T-cell (primary cell): ENCODE results near the gene KRTAP12-1. TPM values are rescaled to one million over a fixed set of nuclear protein-coding genes. Genes with fewer than 3 reads are reported as not detected.
"Not testable (repeated sequence)": the region's sequence is repeated elsewhere in the genome, so short reads cannot be mapped to it uniquely, and the experiment has no call there.

ENCODE experiments used
- ATAC-seq, 4 experiments: fragments of 200-7000 bp in 3 of 4; fragments of 150-1000 bp in 1 of 4; cut with Tn5 transposase; replicated peaks in 1 of 4; 1 replicate in 3 of 4; 2 replicates in 1 of 4; pipeline ENCODE4 v1.10.0; 2021; ENCODE audit warnings: moderate library complexity in 3 of 4, mild to moderate bottlenecking in 2 of 4, moderate number of reproducible peaks in 1 of 4
- CTCF ChIA-PET, 2 donors: fragments of 300-600 bp; sonication (Branson Sonifier 250); formaldehyde crosslinking; loops; one replicate each; lab custom pipeline; 2022; ENCODE audit warnings: antibody characterized with exemption in 2 of 2; lab: Charles Lee
- POLR2A ChIA-PET, 2 donors: fragments of 300-600 bp; sonication (Branson Sonifier 250); formaldehyde crosslinking; loops; one replicate each; lab custom pipeline; 2022; ENCODE audit warnings: antibody characterized with exemption in 2 of 2; lab: Charles Lee
- DNase-seq, 35 experiments: peaks; one replicate each; pipeline versions ENCODE4 v3.0.0 to v3.0.0-alpha.2; 2013 to 2023
- H3K27ac ChIP-seq: one replicate; pipeline ENCODE4 v1.5.1; 2013; ENCODE audit warnings: low read length
- H3K27me3 ChIP-seq, 2 experiments: replicated peaks in 1 of 2; 1 replicate in 1 of 2; 2 replicates in 1 of 2; pipeline versions ENCODE4 v1.6.1 to v1.7.0; 2013; ENCODE audit warnings: low read length in 1 of 2, mixed read lengths in 1 of 2; ENCODE audit not compliant: control insufficient read depth in 2 of 2, insufficient read depth in 2 of 2; ENCODE audit errors: extremely low read depth in 1 of 2
- H3K36me3 ChIP-seq, 2 donors: 1 replicate in 1 of 2; 2 replicates in 1 of 2; pipeline versions ENCODE4 v1.6.1 to v1.7.0; 2013; ENCODE audit warnings: low read length in 1 of 2; ENCODE audit not compliant: control insufficient read depth in 2 of 2, insufficient read depth in 1 of 2; ENCODE audit errors: extremely low read depth in 1 of 2
- H3K4me1 ChIP-seq, 2 experiments: 1 replicate in 1 of 2; 2 replicates in 1 of 2; pipeline versions ENCODE4 v1.6.1 to v1.7.0; 2013; ENCODE audit warnings: low read length in 2 of 2, mixed read lengths in 1 of 2; ENCODE audit not compliant: insufficient read depth in 2 of 2, control insufficient read depth in 1 of 2; ENCODE audit errors: extremely low read depth in 1 of 2
- H3K4me3 ChIP-seq, 2 donors: 1 replicate in 1 of 2; 2 replicates in 1 of 2; pipeline versions ENCODE4 v1.5.1 to v1.7.0; 2013; ENCODE audit warnings: mild to moderate bottlenecking in 2 of 2, low read length in 1 of 2, moderate library complexity in 1 of 2; ENCODE audit not compliant: control insufficient read depth in 1 of 2; ENCODE audit errors: extremely low read depth in 1 of 2
- H3K9me3 ChIP-seq: 2 replicates; pipeline ENCODE4 v1.7.0; 2013
- H3K27ac Mint-ChIP-seq, 2 donors: one replicate each; pipeline ENCODE4 v1.8.0; 2020 to 2021; ENCODE audit warnings: mild to moderate bottlenecking in 2 of 2, mixed read lengths in 2 of 2
- H3K27me3 Mint-ChIP-seq, 2 donors: one replicate each; pipeline ENCODE4 v1.8.0; 2021 to 2022; ENCODE audit warnings: mixed read lengths in 2 of 2
- H3K36me3 Mint-ChIP-seq: one replicate; pipeline ENCODE4 v1.8.0; 2021; ENCODE audit warnings: mixed read lengths
- H3K4me1 Mint-ChIP-seq, 3 donors: one replicate each; pipeline ENCODE4 v1.8.0; 2020 to 2022; ENCODE audit warnings: mixed read lengths in 3 of 3, mild to moderate bottlenecking in 1 of 3
- H3K4me3 Mint-ChIP-seq, 3 donors: one replicate each; pipeline ENCODE4 v1.8.0; 2020 to 2022; ENCODE audit warnings: mild to moderate bottlenecking in 3 of 3, mixed read lengths in 3 of 3, moderate library complexity in 3 of 3
- H3K9me3 Mint-ChIP-seq, 3 donors: one replicate each; pipeline ENCODE4 v1.8.0; 2020 to 2022; ENCODE audit warnings: mixed read lengths in 3 of 3
- WGBS: methylation state at CpG from one replicate; pipeline ENCODE4 v1.1.5; 2013; ENCODE audit warnings: missing lambda C conversion rate; ENCODE audit not compliant: insufficient coverage; 5-methylcytosine and 5-hydroxymethylcytosine counted together
- total RNA-seq, 35 experiments: library from RNA in 6 of 35; stranded (reverse) in 6 of 35; fragments of 120-200 nt in 1 of 35; gene quantifications; one replicate each; pipeline versions ENCODE4 v1.2.1 to v1.2.4 and lab custom pipeline; 2013 to 2026

The KRTAP12-1 gene
- total RNA-seq, 5 donors from 2014 or later (not counting 1 experiment from before 2014, with no cell fraction given), result not detected

DNA sequence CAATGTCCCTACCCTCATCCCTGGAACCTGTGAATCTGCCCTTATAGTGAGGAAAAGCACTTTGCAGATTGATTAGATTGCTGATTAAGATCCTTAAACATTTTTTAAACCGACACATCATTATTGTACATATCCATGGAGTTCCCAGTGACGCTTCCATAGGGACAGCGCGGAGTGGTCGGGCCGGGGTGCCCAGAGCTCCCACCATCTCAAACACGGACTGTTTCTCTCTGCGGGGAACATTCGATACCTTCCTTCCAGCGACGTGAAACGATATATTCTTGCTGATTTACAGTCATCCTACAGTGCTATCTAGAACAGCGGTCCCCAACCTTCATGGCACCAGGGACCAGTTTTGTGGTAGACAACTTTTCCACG is 19.0 kb upstream of the KRTAP12-1 start:
- Histone ChIP-seq H3K4me3 (no peak overlapping the region), H3K27me3 (peaks cover 10 to 89% of the 10 kb centered on the region in 2 experiments), H3K9me3 (no peaks in the 10 kb centered on the region), H3K36me3 (no peaks in the 10 kb centered on the region), H3K4me1 (peaks cover 0 to 5% of the 10 kb centered on the region in 2 experiments), H3K27ac (no peak overlapping the region)
- Mint-ChIP-seq H3K27me3 (peaks cover 77 to 89% of the 10 kb centered on the region in 2 donors), H3K36me3 (peaks cover 8% of the 10 kb centered on the region), H3K4me3 (no peak overlapping the region), H3K27ac (no peak overlapping the region), H3K9me3 (peaks cover 0 to 8% (median 5%) of the 10 kb centered on the region in 3 donors), H3K4me1 (peaks cover 0 to 12% (median 6%) of the 10 kb centered on the region in 3 donors)
- peak in 1 of 35 experiments; percentile 3 for DNase-seq
- WGBS, result 90% methylated on average over 9 of the region's 14 CpGs
- POLR2A ChIA-PET, result no interaction called here
- CTCF ChIA-PET, result no interaction called here
- no peak for ATAC-seq

- peaks cover 5 to 12% (median 5%) of the 10 kb centered on the region in 3 donors for H3K4me1 Mint-ChIP-seq
- H3K9me3 Mint-ChIP-seq, result peaks cover 0 to 4% (median 2%) of the 10 kb centered on the region in 3 donors
- ChIA-PET CTCF (no interaction called here), POLR2A (no interaction called here)
- Histone ChIP-seq H3K27ac (no peak overlapping the region), H3K36me3 (no peaks in the 10 kb centered on the region), H3K4me1 (peaks cover 0 to 5% of the 10 kb centered on the region in 2 experiments), H3K4me3 (no peak overlapping the region), H3K9me3 (no peaks in the 10 kb centered on the region), H3K27me3 (peaks cover 9 to 88% of the 10 kb centered on the region in 2 experiments)
- DNase-seq (peak in 1 of 35 experiments; percentile 15), ATAC-seq (no peak)
- H3K27me3 Mint-ChIP-seq, result peaks cover 73 to 86% of the 10 kb centered on the region in 2 donors
- 60% methylated on average over 14 of the region's 21 CpGs for WGBS
- peaks cover 3% of the 10 kb centered on the region for H3K36me3 Mint-ChIP-seq
- H3K4me3 Mint-ChIP-seq, result no peak overlapping the region
- H3K27ac Mint-ChIP-seq, result no peak overlapping the region
Observed at GRCh38 chr21:44700101-44701022, 18.4 kb upstream of the KRTAP12-1 start.

DNA sequence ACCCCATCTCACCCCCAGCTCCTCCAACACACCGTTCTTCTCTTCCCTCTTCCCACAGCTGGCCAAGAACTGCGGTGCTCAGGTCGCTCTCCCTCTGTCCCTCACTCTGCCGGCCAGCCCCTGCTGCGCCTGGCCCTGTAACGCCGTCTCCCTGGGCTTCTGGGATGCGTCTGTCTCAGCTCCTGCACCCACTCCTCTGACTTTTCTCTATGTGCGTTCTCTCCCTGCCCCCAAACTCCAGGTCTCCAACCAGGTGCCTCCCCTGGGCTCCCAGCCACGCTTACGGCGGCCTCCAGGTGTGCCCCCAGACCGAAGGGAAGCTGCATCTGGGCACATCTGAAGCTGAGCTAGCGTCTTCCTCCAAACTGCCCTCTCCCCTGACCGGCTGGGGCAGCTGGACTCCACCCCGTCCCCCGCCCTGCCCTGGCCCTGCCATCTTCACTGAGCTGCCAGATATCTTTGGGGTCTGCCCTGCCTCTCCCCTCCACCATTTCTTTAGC is 17.6 kb upstream of the KRTAP12-1 start:
- Histone ChIP-seq H3K4me3 (no peak overlapping the region), H3K36me3 (no peaks in the 10 kb centered on the region), H3K4me1 (peaks cover 0 to 7% of the 10 kb centered on the region in 2 experiments), H3K9me3 (no peaks in the 10 kb centered on the region), H3K27ac (no peak overlapping the region), H3K27me3 (peaks cover 9 to 84% of the 10 kb centered on the region in 2 experiments)
- 52% methylated on average over 17 of the region's 17 CpGs for WGBS
- no peak overlapping the region for H3K4me3 Mint-ChIP-seq
- peaks cover 5 to 17% (median 9%) of the 10 kb centered on the region in 3 donors for H3K4me1 Mint-ChIP-seq
- H3K27ac Mint-ChIP-seq, result peak overlapping the region in 1 of 2 donors; percentile 43
- no peaks in the 10 kb centered on the region for H3K36me3 Mint-ChIP-seq
- H3K9me3 Mint-ChIP-seq, result no peaks in the 10 kb centered on the region
- CTCF ChIA-PET, result no interaction called here
- peaks cover 66 to 78% of the 10 kb centered on the region in 2 donors for H3K27me3 Mint-ChIP-seq
- no peak for ATAC-seq
- POLR2A ChIA-PET, result no interaction called here
- peak in 1 of 35 experiments; percentile 21 for DNase-seq

GRCh38 chr21:44697811-44698734 is 16.1 kb upstream of the KRTAP12-1 start:
- ATAC-seq (no peak), DNase-seq (no peak)
- H3K4me3 ChIP-seq, result no peak overlapping the region
- Mint-ChIP-seq H3K9me3 (peaks cover 3 to 9% (median 7%) of the 10 kb centered on the region in 3 donors), H3K36me3 (no peaks in the 10 kb centered on the region), H3K27ac (peak overlapping the region in 1 of 2 donors; percentile 78), H3K27me3 (peaks cover 58 to 68% of the 10 kb centered on the region in 2 donors), H3K4me1 (peaks cover 5 to 20% (median 13%) of the 10 kb centered on the region in 3 donors), H3K4me3 (no peak overlapping the region)
- H3K27me3 ChIP-seq, result peaks cover 4 to 70% of the 10 kb centered on the region in 2 experiments
- peaks cover 0 to 7% of the 10 kb centered on the region in 2 experiments for H3K4me1 ChIP-seq
- ChIA-PET CTCF (no interaction called here), POLR2A (no interaction called here)
- H3K27ac ChIP-seq, result no peak overlapping the region
- peaks cover 2% of the 10 kb centered on the region for H3K9me3 ChIP-seq
- H3K36me3 ChIP-seq, result no peaks in the 10 kb centered on the region
- WGBS, result 45% methylated on average over 27 of the region's 35 CpGs

DNA sequence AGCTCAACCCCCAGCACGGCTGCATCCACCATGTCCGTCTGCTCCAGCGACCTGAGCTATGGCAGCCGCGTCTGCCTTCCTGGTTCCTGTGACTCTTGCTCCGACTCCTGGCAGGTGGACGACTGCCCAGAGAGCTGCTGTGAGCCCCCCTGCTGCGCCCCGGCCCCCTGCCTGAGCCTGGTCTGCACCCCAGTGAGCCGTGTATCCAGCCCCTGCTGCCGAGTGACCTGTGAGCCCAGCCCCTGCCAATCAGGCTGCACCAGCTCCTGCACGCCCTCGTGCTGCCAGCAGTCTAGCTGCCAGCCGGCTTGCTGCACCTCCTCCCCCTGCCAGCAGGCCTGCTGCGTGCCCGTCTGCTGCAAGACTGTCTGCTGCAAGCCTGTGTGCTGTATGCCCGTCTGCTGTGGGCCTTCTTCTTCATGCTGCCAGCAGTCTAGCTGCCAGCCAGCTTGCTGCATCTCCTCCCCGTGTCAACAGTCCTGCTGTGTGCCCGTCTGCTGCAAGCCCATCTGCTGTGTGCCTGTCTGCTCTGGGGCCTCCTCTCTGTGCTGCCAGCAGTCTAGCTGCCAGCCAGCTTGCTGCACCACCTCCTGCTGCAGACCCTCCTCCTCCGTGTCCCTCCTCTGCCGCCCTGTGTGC is 15.3 kb upstream of the KRTAP12-1 start, which contains the start of gene KRTAP10-12:
Gene KRTAP10-12 (plus strand): TSS at position 1 of the 639 bp plus-strand sequence. CDS start 30 bp downstream, at position 31.
- CTCF ChIA-PET, H3K4me1 ChIP-seq, H3K4me3 ChIP-seq, POLR2A ChIA-PET, ATAC-seq, H3K36me3 ChIP-seq, H3K36me3 Mint-ChIP-seq, DNase-seq, H3K9me3 ChIP-seq, H3K27ac ChIP-seq, H3K4me3 Mint-ChIP-seq: not testable (repeated sequence)
- peaks cover 6 to 15% (median 14%) of the 10 kb centered on the region in 3 donors for H3K9me3 Mint-ChIP-seq
- peak within 1 kb of the TSS; percentile 12 to 78 for H3K27ac Mint-ChIP-seq
- WGBS, result 66% methylated on average over 9 of the region's 21 CpGs
- H3K27me3 ChIP-seq, result peaks cover 4 to 62% of the 10 kb centered on the region in 2 experiments
- peaks cover 50 to 60% of the 10 kb centered on the region in 2 donors for H3K27me3 Mint-ChIP-seq
- H3K4me1 Mint-ChIP-seq, result peaks cover 5 to 20% (median 13%) of the 10 kb centered on the region in 3 donors
